Measurements from ENCODE around the gene CACTIN.
"Not testable (repeated sequence)": the region's sequence is repeated elsewhere in the genome, so short reads cannot be mapped to it uniquely, and the experiment has no call there.

DNA sequence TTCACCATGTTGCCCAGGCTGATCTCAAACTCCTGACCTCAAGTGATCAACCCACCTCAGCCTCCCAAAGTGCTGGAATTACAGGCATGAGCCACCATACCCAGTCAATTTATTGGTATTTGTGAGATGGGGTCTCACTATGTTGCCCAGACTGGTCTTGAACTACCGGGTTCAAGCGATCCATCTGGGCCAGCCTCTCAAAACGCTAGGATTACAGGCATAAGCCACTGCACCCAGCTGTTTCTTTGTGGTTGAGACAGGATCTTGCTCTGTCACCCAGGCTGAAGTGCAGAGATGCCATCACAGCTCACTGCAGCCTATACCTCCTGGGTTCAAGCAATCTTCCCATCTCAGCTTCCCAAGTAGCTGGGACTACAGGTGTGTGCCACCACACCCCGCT lies 44.8 kb downstream of the CACTIN start:
- TF ChIP-seq, protein P1, sequence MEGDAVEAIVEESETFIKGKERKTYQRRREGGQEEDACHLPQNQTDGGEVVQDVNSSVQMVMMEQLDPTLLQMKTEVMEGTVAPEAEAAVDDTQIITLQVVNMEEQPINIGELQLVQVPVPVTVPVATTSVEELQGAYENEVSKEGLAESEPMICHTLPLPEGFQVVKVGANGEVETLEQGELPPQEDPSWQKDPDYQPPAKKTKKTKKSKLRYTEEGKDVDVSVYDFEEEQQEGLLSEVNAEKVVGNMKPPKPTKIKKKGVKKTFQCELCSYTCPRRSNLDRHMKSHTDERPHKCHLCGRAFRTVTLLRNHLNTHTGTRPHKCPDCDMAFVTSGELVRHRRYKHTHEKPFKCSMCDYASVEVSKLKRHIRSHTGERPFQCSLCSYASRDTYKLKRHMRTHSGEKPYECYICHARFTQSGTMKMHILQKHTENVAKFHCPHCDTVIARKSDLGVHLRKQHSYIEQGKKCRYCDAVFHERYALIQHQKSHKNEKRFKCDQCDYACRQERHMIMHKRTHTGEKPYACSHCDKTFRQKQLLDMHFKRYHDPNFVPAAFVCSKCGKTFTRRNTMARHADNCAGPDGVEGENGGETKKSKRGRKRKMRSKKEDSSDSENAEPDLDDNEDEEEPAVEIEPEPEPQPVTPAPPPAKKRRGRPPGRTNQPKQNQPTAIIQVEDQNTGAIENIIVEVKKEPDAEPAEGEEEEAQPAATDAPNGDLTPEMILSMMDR (conservative IDR thresholded peaks at IDR 0.05; ENCODE audit: low read depth, low read length), result not testable (repeated sequence)
- not testable (repeated sequence) for TF ChIP-seq SMC3 (IDR thresholded peaks at IDR 0.05; ENCODE audit: low read depth, low read length); POLR2A (IDR thresholded peaks at IDR 0.05; ENCODE audit: low read depth, low read length); RCOR1 (IDR thresholded peaks at IDR 0.05; ENCODE audit: insufficient replicate concordance, low read length); MAFK (IDR thresholded peaks at IDR 0.05; ENCODE audit: low read depth, low read length); MXI1 (IDR thresholded peaks at IDR 0.05; ENCODE audit: borderline replicate concordance, low read depth, low read length); RAD21 (IDR thresholded peaks at IDR 0.05; ENCODE audit: low read length); FOS (IDR thresholded peaks at IDR 0.05; ENCODE audit: low read depth, low read length); CEBPB (IDR thresholded peaks at IDR 0.05; ENCODE audit: low read depth, low read length); MAZ (IDR thresholded peaks at IDR 0.05; ENCODE audit: borderline replicate concordance, low read depth, low read length); RFX5 (IDR thresholded peaks at IDR 0.05; ENCODE audit: low read depth, low read length); NFE2L2 (IDR thresholded peaks at IDR 0.05; ENCODE audit: low read depth, low read length)
- TF ChIP-seq, protein P2, sequence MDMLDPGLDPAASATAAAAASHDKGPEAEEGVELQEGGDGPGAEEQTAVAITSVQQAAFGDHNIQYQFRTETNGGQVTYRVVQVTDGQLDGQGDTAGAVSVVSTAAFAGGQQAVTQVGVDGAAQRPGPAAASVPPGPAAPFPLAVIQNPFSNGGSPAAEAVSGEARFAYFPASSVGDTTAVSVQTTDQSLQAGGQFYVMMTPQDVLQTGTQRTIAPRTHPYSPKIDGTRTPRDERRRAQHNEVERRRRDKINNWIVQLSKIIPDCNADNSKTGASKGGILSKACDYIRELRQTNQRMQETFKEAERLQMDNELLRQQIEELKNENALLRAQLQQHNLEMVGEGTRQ (IDR thresholded peaks at IDR 0.05; ENCODE audit: low read depth, low read length), result not testable (repeated sequence)
- TF ChIP-seq, protein P3, sequence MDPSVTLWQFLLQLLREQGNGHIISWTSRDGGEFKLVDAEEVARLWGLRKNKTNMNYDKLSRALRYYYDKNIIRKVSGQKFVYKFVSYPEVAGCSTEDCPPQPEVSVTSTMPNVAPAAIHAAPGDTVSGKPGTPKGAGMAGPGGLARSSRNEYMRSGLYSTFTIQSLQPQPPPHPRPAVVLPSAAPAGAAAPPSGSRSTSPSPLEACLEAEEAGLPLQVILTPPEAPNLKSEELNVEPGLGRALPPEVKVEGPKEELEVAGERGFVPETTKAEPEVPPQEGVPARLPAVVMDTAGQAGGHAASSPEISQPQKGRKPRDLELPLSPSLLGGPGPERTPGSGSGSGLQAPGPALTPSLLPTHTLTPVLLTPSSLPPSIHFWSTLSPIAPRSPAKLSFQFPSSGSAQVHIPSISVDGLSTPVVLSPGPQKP (IDR thresholded peaks at IDR 0.05; ENCODE audit: borderline replicate concordance, low read depth, low read length), result not testable (repeated sequence)

Measured in IMR-90 (cell line).